HG02623 (cell line): ENCODE measurements around the gene CDK5RAP2.

ENCODE experiments used
- ATAC-seq: cut with Tn5 transposase; IDR thresholded peaks from one replicate; pipeline ENCODE4 v1.9.1; 2021; ENCODE audit warnings: moderate library complexity; ENCODE audit not compliant: unreplicated experiment

Gene CDK5RAP2

DNA sequence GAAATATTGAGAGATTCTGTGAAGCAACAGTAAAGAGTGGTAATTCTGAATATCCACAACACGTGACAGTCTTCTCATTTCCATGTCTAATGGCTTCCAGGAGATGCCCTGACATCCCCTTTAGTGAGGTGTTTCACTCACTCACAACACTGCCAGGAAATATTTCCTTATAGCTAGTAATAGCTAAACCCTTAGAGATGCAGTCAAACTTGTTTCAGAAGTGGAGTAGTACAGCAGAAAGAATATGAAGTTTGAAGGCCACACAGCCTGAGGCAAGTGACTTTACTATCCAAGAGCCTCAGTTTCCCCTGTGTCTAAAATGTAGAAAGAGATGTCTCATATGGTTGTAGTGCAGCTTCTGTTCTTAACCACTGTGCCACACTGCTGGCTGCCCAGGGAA, 139.2 kb downstream of the CDK5RAP2 start:
- ATAC-seq = no peak

DNA sequence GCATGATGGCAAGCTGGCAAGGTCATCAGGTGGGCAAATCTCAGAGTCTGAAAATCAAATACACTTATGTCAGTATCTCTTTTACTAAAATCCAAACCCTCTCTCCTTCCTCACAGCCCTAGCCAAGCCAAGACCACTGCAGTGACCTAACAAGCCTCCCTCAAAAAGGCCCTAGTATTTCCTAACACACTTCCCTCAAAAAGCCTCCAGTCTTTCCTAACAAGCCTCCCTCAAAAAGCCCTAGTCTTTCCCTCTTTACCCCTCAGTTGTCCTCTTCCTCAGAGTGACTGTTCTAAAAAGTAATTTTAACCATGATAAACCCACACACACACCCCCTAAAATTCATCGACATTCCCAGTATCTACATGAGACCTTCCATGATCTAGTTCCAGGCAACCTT, 140.0 kb downstream of the CDK5RAP2 start:
- ATAC-seq = no peak

DNA sequence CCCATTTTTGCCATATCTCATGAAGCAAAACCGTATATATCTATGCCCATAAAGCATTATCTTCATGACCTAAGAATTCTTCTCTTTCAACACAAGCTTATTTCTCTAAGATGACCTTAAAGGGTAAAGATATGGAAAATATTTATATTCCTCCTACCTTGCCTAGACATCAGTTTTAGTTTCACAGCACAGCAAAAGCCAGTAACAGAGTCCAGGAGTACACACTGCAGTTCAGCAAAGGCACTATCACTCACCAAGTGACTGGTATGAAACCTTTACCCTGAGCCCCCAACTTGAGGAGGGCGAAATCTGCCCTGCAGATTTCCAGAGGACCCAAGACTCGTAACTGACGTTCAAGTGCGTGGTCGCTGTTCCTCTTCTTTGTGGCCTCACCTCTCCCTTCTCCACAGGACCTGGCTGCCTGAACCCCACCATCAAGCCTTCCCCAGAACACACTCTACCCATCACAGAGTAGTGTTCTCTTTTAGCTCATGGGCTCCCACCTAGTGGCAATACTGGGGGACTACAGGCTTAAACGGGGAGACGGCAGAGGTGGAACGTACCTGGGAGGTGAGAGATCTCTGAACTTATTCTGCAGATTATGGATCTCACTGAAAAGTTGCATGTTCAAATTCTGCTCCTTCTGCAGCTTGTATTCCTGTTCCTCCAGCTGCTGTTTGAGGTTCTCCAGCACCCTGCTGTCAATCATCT, 141.0 kb downstream of the CDK5RAP2 start:
- no peak for ATAC-seq

DNA sequence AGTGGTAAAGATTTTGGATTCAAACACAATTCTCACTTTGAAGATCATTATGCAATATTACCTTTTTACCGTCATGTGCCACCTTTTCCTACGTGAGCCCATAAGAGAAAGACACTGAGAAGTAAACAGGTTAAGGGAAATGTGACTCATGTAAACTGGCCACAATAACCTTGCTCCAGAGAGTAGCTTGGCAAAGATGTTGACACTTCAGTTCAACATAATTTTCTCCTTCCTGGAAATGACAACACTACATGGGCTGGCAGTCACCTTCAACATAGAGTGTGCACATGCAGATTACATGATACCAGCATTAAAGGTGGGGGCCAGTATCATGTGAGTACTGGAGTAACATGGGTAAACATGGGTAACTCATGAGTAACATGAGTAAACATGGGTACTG, 141.9 kb downstream of the CDK5RAP2 start:
- no peak for ATAC-seq

DNA sequence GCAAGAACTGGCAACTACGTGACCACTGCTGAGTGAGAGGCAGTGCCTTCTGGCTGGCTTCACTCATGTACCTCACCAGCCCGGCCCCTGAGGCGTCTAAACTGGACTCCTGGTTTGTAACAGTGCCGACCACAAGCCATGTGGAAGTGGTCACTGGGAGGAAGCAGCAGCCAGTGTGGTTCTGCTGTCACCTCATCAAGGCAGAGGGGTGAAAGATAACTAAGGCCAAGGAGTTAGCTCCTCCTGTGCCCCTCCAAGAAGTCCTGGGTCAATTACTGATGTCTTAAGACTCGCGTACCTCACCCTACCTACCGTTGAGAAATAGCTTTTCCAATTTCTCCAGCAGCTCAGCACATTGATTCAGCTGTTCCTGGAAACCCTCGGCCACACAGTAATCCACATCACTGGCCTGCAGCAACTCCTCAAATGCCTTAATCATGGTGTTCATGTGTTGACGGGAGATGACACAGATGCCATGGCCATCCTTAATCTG, 142.9 kb downstream of the CDK5RAP2 start:
- no peak for ATAC-seq

DNA sequence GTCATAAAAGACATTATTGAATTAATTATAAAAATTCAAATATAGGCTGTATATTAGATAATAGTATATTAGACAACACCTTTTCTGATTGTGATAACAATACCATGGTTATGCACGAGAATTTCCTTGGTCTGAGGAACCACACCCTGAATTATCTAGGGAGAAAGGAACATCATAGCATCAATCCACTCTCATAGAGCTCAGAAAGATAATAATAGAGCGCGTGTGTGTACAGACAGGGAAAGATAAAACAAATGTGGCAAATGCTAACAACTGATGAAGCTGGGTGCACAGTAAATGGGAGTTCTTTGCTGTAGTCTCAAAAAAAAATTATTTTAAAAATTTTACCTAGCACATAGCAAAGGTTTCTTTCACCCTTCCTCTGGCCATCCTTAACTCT, 143.5 kb downstream of the CDK5RAP2 start:
- no peak for ATAC-seq

DNA sequence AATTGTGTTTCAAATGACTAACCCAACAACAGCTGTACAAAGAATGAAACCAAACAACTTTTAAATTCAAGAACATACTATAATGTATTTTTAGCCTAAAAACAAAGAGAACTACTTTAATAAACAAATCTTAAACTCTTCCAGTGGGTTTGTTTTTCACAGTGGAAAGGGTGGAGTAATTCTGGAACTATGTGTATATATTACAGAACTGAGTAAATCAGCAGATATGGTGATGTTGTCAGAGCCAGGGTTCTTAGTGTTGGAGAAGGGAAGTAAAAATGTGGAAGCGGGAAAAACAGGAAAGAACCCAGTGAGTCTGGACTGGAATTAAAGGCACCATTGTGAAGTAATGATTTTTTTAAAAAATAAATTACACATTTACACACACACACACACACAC, 144.9 kb downstream of the CDK5RAP2 start:
- ATAC-seq = no peak

DNA sequence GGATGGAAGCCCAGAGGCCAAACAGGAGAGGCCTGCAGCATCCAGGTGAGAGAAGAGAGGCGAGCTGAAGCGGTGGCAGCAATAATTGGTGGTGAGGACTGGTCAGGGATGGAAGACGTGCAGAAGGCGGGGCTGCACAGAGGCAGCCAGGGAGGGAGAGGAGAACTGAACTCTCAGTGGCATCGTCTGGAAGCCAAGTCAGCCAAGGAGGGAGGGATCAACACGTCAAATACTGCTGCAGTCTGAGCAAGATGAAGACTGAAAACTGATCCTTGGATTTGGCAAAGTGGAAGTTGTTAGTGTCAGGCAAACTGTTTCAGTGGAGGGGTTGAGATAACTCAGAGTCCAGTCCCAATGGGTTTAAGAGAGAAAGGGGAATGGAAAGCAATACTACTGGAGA, 145.4 kb downstream of the CDK5RAP2 start:
- no peak for ATAC-seq

DNA sequence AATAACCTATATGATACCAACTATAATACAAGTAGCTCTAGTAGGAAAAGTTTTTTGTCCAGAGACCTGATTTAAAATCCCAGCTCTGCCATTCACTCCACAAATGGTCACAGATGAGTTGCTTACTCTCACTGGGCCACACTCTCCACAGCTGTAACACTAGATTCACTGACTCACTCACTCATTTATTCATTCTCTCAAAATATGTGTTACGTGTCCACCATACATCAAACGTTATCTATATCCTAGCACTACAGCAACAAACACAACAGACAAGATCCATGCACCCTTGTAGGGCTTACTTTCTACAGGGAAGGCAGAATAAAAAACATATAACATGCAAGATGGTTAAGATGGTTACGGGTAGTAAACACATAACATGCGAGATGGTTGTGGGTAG, 146.3 kb downstream of the CDK5RAP2 start:
- ATAC-seq = no peak

DNA sequence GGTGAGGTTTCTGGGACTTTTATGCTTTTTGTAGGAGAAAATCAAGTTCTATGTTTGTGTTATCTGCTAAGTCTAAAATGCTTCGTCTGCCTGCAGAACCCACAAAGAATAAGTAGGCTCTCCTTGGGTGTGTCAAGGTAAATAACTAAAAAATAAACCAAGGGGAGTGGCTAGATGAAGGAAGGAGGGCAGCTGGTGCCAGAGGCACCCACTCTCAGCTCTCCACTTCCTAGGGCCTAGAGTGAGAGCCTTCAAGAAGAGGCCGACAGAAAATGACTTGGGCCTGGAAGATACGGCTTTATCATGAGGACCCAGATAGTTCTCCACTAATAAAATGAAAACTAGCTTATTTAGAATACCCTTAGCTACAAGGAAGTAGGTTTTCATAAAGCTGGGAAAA, 147.4 kb downstream of the CDK5RAP2 start:
- ATAC-seq = no peak

DNA sequence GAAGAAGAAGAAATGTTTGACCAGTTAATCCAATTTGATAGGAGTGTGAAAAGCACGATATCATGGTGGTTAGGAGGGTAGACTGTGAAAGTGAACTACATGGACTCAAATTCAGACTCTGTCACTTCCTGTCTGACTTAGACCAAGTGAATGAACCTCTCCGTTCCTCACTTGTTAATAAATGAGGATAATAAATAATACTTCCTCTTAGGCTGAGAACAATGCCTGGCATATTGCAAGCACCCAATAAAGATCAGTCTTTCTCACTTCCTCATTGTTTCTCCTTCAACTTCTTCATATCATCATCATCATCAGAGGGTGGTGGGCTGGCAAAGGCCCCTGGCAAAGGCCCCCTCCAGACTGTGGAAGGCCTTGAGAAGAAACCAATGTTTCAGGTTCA, 148.7 kb downstream of the CDK5RAP2 start:
- ATAC-seq = no peak

DNA sequence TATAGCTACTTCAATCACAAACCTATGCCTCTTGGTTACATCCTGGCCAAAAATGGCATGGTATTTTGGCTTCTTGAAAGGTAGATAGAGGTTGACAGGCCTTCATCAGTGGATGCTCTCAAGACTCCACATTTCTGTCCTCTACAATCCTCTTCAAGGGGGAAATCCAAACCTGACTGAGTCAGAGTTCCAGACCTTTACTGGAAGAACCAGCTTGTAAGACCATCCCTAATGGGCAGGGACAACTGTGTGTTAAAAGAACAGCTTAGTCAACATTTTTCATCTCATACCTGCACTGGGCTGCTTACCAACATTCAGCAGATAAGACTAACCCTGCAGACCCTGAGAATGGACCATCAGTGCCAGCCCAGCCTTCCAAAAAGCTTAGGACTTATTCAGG, 155.7 kb downstream of the CDK5RAP2 start:
- ATAC-seq = no peak

DNA sequence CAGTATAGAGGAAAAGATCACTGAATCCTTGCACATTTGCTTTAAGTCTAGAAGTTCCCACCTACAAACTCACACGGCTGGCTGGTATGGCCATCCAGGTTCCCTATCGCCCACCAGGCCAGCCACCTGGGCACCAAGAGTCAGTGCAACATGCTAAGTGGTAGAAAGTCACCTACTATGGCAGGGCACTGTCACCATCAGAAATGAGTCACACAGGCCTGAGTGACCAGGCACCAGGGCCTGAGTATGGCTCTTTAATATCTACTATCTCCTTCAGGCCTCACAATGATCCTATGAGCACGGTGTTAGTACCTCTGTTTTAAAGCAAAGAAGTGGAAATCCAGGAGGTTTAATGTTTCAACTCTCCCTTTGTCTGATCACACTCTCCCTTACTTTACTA, 156.2 kb downstream of the CDK5RAP2 start:
- ATAC-seq = no peak

DNA sequence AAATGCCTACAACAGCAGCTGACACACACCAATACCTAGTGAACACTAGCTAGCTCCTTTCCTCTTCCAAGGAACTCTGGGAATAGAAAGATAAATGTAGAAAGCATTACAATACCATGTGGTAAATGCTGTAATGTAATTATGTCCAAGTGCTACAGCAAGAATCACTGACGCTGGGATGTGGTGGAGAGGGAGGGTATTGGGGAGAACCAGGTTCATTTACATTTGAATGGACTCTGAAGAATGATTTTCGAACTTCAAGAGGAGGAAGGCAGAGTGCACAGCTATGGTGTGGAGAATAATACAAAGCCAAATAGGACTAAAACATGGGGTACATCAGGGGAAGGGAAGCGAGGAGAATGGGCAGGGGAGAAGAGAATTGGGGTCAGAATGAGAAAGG, 158.0 kb downstream of the CDK5RAP2 start:
- no peak for ATAC-seq

DNA sequence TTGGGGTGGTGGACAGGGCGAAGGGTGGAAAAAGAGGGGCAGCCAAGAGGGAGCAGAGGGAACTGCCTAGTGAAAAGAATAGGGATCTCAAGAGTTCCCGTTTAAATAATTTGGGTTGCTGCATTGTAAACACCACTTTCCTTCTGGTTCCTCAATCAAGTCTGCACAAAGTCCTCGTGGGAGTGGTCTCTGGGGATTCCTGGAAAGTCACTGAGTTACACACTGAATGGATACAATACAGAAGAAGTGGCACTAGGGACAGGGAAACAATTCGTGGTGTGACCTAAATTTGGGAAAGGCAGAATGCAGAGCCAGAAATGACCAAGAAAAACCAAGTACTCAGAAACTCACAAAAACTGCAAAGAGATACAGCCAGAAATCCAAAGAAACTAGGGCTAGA, 161.7 kb downstream of the CDK5RAP2 start:
- no peak for ATAC-seq

DNA sequence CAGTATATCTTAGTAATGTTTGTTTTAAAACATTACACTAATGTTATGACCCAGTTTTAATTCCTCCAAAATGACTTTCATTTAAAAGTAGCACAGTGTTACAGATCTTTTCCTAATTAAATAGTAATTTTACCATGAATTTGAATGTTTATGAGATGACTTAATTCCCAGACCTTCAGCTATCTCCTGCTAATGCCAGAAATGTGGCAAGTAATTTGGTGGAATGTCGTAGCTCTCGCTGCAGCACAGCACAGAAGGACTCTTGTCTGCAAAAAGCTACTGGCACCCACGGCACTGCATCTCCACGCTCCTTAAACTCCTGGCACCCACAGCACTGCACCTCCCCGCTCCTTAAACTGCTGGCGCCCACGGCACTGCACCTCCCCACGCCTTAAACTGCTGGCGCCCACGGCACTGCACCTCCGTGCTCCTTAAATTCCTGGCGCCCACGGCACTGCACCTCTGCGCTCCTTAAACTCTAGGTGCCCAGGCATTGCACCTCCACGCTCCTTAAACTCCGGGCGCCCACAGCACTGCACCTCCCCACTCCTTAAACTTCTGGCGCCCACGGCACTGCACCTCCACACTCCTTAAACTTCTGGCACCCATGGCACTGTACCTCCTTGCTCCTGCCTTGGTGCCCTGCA, 163.1 kb downstream of the CDK5RAP2 start:
- ATAC-seq = no peak

DNA sequence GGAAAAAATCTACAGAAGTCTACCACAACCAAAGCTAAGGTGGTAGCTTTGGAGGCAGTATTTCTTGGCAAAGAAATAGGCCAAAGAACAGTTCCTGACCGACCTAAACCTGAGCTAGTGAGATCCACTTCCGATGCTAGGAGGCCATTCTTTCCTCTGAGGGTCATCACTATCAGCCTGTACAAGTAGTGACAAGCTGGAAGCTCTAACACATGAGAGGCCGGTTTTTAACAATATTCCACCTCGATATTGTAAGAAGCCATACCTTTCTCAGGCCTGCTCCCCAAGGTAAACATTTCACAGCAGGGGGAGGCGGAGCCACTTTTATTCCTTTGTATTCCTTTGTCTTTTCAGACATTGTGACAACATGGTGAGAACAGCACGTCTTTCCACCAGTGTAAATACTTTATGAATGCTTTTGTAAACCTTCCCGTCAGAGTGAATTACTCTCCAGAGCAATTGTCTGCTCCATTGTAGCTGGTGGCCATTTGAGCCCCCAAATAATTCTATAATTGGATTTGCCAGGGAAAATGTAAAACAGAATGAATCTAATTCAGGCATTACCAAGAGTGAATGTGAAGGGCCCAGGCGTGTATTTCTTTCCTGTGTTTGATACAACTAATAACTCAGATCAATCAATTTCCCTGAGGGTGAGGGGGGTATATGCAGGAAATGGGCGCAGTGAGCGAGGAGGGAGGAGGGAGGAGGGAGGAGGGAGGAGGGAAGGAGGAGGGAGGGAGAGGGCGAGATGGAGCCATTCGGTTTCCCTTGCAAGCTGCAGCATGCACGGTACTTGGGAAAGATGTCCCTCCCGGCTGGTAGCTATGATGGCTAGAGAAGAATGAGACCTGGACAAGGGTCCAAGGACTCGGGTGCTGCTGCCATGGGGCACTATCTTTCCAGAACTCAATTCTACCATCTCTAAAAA, 166.6 kb downstream of the CDK5RAP2 start:
- ATAC-seq = no peak

DNA sequence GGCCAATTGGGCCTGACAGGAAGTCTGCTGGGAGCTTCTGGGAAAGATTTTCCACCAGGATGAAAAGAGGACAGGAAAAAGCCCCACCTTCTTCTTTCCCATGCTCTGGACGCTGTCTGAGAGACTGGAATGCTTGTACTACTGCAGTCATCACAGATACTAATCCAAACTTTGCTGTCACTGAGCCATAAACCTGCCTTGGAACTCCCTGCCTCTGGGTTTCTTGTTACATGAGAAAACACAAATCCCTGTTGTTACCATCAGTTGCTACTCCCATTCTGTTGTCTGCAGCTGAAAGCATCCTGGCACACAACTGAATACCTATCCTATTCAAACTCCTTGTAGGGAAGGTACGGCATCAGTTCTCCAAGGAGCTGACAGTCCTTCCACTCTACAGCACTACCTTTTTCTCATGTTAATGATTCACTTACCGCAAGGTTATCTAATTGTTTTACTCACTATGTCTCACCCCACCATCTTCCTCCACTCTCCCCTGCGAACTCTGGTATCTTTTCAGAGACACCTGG, 167.5 kb downstream of the CDK5RAP2 start:
- ATAC-seq = no peak

DNA sequence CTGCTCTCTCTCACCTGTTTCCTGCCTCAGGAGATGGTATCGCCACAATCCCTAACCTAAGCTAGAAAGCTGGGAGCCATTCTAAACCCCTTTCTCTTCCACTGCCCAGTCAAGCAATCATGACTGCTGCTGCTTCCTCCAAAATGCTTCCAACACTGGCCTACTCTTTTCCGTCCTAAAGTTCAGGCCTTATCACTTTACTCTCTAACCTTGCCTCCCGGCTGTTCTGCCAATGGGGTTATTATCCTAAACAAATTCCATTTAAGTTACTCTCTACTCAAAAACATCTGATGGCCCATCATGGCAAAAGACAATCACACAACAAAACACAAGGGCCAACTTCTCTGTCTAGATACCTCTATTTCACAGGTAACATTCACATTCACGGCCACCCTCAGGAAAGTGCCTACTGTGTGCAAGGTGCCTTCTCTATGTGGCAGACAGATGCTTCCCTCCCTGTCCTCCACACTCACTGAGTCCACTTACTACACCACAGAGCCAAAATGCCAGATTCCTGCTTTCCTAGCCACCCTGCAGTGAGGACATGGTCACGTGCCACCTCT, 168.0 kb downstream of the CDK5RAP2 start:
- no peak for ATAC-seq

DNA sequence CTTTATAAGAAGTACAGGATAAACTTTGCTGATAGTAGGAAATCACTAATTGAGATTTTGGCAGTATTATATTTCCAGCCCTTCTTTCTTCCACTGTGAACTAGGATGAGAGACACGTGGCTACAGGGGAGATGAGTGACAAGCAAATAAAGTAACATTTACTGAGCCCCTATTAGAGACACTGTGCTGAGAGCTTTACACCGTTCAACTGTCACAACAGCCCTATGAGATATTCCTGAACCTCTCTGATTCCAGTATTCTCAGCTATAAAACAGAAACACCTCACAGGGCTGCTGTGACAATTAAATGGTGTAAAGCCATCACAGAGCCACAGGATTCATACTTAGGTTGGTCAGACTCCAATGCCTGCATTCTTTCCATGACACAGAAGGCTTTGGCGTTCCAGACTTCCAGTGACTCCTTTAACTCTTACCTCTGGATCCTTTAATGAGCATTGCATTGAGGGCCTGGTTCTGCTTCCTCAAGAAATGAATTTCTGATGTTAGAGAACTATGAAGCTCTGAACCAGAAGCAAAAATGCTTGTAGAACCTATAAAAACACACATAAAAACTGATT, 169.0 kb downstream of the CDK5RAP2 start:
- ATAC-seq = no peak
